ENCODE results near the gene ADAMTSL1. TPM values are rescaled to one million over a fixed set of nuclear protein-coding genes. Genes with fewer than 3 reads are reported as not detected.

Gene ADAMTSL1
- total RNA-seq, 1 experiment from 2014 or later = not detected

GRCh38 chr9:18923167-18923566, 449.2 kb downstream of the ADAMTSL1 start:
- Histone ChIP-seq H3K4me3 (ENCODE audit: low read depth in 2 of 2, low read length in 2 of 2) (no peak overlapping the region), H3K4me1 (ENCODE audit: control insufficient read depth, insufficient read depth, low read length) (no peaks in the 10 kb centered on the region), H3K9me3 (ENCODE audit: control insufficient read depth, insufficient read depth, low read depth, low read length) (no peaks in the 10 kb centered on the region), H3K36me3 (ENCODE audit: control insufficient read depth, insufficient read depth, low read length) (no peaks in the 10 kb centered on the region), H3K27ac (ENCODE audit: low read length) (no peak overlapping the region), H3K27me3 (ENCODE audit: control insufficient read depth, insufficient read depth, low read length) (no peaks in the 10 kb centered on the region)
- TF ChIP-seq POLR2AphosphoS5 (IDR thresholded peaks at IDR 0.05; ENCODE audit: low read depth, low read length) = no peak
- TF ChIP-seq SIN3A (IDR thresholded peaks at IDR 0.05; ENCODE audit: borderline replicate concordance, insufficient read depth, low read depth, low read length) = no peak
- TF ChIP-seq REST (IDR thresholded peaks at IDR 0.05; ENCODE audit: insufficient read depth in 1 of 2, low read depth in 2 of 2, low read length in 1 of 2) = no peak
- no peak for TF ChIP-seq CTCF (IDR thresholded peaks at IDR 0.05)
- TF ChIP-seq TCF7L2 (IDR thresholded peaks at IDR 0.05; ENCODE audit: low read depth, low read length) = no peak
- ChIA-PET CTCF (no interaction called here), POLR2A (no interaction called here)
- ATAC-seq (no peak), DNase-seq (ENCODE audit: low read depth, low spot score) (no peak)
- in situ Hi-C loops (cut with HindIII; ENCODE audit: low pct_unique_long_range_greater_than_20kb, low sequenced_read_pairs) (no loop called here), intact Hi-C loops (cut with micrococcal nuclease; ENCODE audit: unreplicated experiment) (no loop called here)
- no TSS peak for BruUV-seq (replicated peaks)

GRCh38 chr9:18923671-18924430, 449.9 kb downstream of the ADAMTSL1 start:
- no peak overlapping the region for H3K4me3 ChIP-seq (ENCODE audit: low read depth in 2 of 2, low read length in 2 of 2)
- H3K36me3 ChIP-seq (ENCODE audit: control insufficient read depth, insufficient read depth, low read length) = no peaks in the 10 kb centered on the region
- intact Hi-C loops (cut with micrococcal nuclease; ENCODE audit: unreplicated experiment) = no loop called here
- H3K27ac ChIP-seq (ENCODE audit: low read length) = no peak overlapping the region
- BruUV-seq (replicated peaks) = no TSS peak
- in situ Hi-C loops (cut with HindIII; ENCODE audit: low pct_unique_long_range_greater_than_20kb, low sequenced_read_pairs) = no loop called here
- ChIA-PET POLR2A (no interaction called here), CTCF (no interaction called here)
- no peaks in the 10 kb centered on the region for H3K27me3 ChIP-seq (ENCODE audit: control insufficient read depth, insufficient read depth, low read length)
- TF ChIP-seq TCF7L2 (IDR thresholded peaks at IDR 0.05; ENCODE audit: low read depth, low read length) (no peak), CTCF (IDR thresholded peaks at IDR 0.05) (no peak), SIN3A (IDR thresholded peaks at IDR 0.05; ENCODE audit: borderline replicate concordance, insufficient read depth, low read depth, low read length) (no peak), REST (IDR thresholded peaks at IDR 0.05; ENCODE audit: insufficient read depth in 1 of 2, low read depth in 2 of 2, low read length in 1 of 2) (no peak), POLR2AphosphoS5 (IDR thresholded peaks at IDR 0.05; ENCODE audit: low read depth, low read length) (no peak)
- DNase-seq (ENCODE audit: low read depth, low spot score) (no peak), ATAC-seq (no peak)
- no peaks in the 10 kb centered on the region for H3K4me1 ChIP-seq (ENCODE audit: control insufficient read depth, insufficient read depth, low read length)
- H3K9me3 ChIP-seq (ENCODE audit: control insufficient read depth, insufficient read depth, low read depth, low read length) = no peaks in the 10 kb centered on the region

Measured in Panc1 (cell line).